ENCODE measurements around the gene PLOD3. TPM values are rescaled to one million over a fixed set of nuclear protein-coding genes. Genes with fewer than 3 reads are reported as not detected.

PLOD3 gene
- total and polyA plus RNA-seq, 2 experiments from 2014 or later = 149 to 189 TPM

- in situ Hi-C loops (cut with MboI) = no loop called here
- no peak overlapping the region for H3K4me2 ChIP-seq (ENCODE audit: unreplicated experiment)
- no peak overlapping the region for H2AFZ ChIP-seq
- no peak overlapping the region for H3K9ac ChIP-seq
- H3K9me2 ChIP-seq (ENCODE audit: insufficient read depth) = no peaks in the 10 kb centered on the region
- H3K9me3 ChIP-seq (ENCODE audit: low read depth) = no peaks in the 10 kb centered on the region
- WGBS, 2 experiments (ENCODE audit: low coverage in 1 of 2, low lambda C conversion rate in 2 of 2, missing lambda C conversion rate in 2 of 2) = 86 to 89% methylated on average over 21 of the region's 21 CpGs
- H3K36me3 ChIP-seq (ENCODE audit: low read depth) = no peaks in the 10 kb centered on the region
- H3K79me2 ChIP-seq (ENCODE audit: insufficient read depth) = no peaks in the 10 kb centered on the region
- TF ChIP-seq EZH2phosphoT487 (IDR thresholded peaks at IDR 0.05; ENCODE audit: insufficient read depth, low read depth) (no peak), EZH2 (IDR thresholded peaks at IDR 0.05; ENCODE audit: insufficient read depth, poor library complexity, severe bottlenecking) (no peak)
- no peaks in the 10 kb centered on the region for H4K20me1 ChIP-seq (ENCODE audit: insufficient read depth)
- no peaks in the 10 kb centered on the region for H3F3A ChIP-seq (ENCODE audit: insufficient read depth)
- no peak overlapping the region for H3K27ac ChIP-seq
- no peak for DNase-seq
- no peak overlapping the region for H3K4me3 ChIP-seq
- H3K4me1 ChIP-seq (ENCODE audit: insufficient read depth) = peaks cover 10% of the 10 kb centered on the region; the same call in 1 of the 2 replicates
- no peaks in the 10 kb centered on the region for H3K27me3 ChIP-seq (replicated peaks; ENCODE audit: insufficient read depth)
Observed at GRCh38 chr7:101233907-101234547, 16.6 kb upstream of the PLOD3 start.

GRCh38 chr7:101232141-101232850 is 14.9 kb upstream of the PLOD3 start:
- Histone ChIP-seq H3K4me1 (ENCODE audit: insufficient read depth) (peaks cover 1% of the 10 kb centered on the region; the same call in 1 of the 2 replicates), H3K36me3 (ENCODE audit: low read depth) (no peaks in the 10 kb centered on the region), H3K9me3 (ENCODE audit: low read depth) (no peaks in the 10 kb centered on the region), H3K27me3 (replicated peaks; ENCODE audit: insufficient read depth) (no peaks in the 10 kb centered on the region), H4K20me1 (ENCODE audit: insufficient read depth) (no peaks in the 10 kb centered on the region), H3F3A (ENCODE audit: insufficient read depth) (no peaks in the 10 kb centered on the region), H3K9me2 (ENCODE audit: insufficient read depth) (no peaks in the 10 kb centered on the region), H3K79me2 (ENCODE audit: insufficient read depth) (no peaks in the 10 kb centered on the region), H2AFZ (no peak overlapping the region), H3K4me2 (ENCODE audit: unreplicated experiment) (no peak overlapping the region), H3K9ac (no peak overlapping the region), H3K27ac (no peak overlapping the region), H3K4me3 (no peak overlapping the region)
- DNase-seq = no peak
- 20 to 26% methylated on average over 25 to 52 of the region's 52 CpGs for WGBS, 2 experiments (ENCODE audit: low coverage in 1 of 2, low lambda C conversion rate in 2 of 2, missing lambda C conversion rate in 2 of 2)
- in situ Hi-C loops (cut with MboI) = no loop called here
- no peak for TF ChIP-seq EZH2 (IDR thresholded peaks at IDR 0.05; ENCODE audit: insufficient read depth, poor library complexity, severe bottlenecking)
- no peak for TF ChIP-seq EZH2phosphoT487 (IDR thresholded peaks at IDR 0.05; ENCODE audit: insufficient read depth, low read depth)

- H3K4me3 ChIP-seq = no peak overlapping the region
- DNase-seq = no peak
- H3K4me1 ChIP-seq (ENCODE audit: insufficient read depth) = no peaks in the 10 kb centered on the region
- H2AFZ ChIP-seq = no peak overlapping the region
- no peaks in the 10 kb centered on the region for H3K9me3 ChIP-seq (ENCODE audit: low read depth)
- TF ChIP-seq EZH2phosphoT487 (IDR thresholded peaks at IDR 0.05; ENCODE audit: insufficient read depth, low read depth) (no peak), EZH2 (IDR thresholded peaks at IDR 0.05; ENCODE audit: insufficient read depth, poor library complexity, severe bottlenecking) (no peak)
- no peaks in the 10 kb centered on the region for H3K79me2 ChIP-seq (ENCODE audit: insufficient read depth)
- 71 to 78% methylated on average over 7 of the region's 7 CpGs for WGBS, 2 experiments (ENCODE audit: low coverage in 1 of 2, low lambda C conversion rate in 2 of 2, missing lambda C conversion rate in 2 of 2)
- H3F3A ChIP-seq (ENCODE audit: insufficient read depth) = no peaks in the 10 kb centered on the region
- no peaks in the 10 kb centered on the region for H4K20me1 ChIP-seq (ENCODE audit: insufficient read depth)
- no peaks in the 10 kb centered on the region for H3K9me2 ChIP-seq (ENCODE audit: insufficient read depth)
- in situ Hi-C loops (cut with MboI) = no loop called here
- no peaks in the 10 kb centered on the region for H3K27me3 ChIP-seq (replicated peaks; ENCODE audit: insufficient read depth)
- no peak overlapping the region for H3K9ac ChIP-seq
- H3K36me3 ChIP-seq (ENCODE audit: low read depth) = peaks cover 5% of the 10 kb centered on the region; the same call in 1 of the 2 replicates
- no peak overlapping the region for H3K4me2 ChIP-seq (ENCODE audit: unreplicated experiment)
- H3K27ac ChIP-seq = no peak overlapping the region
Observed at GRCh38 chr7:101231644-101232043, 14.3 kb upstream of the PLOD3 start.

- Histone ChIP-seq H3K79me2 (ENCODE audit: insufficient read depth) (peaks cover 10% of the 10 kb centered on the region), H3K4me2 (ENCODE audit: unreplicated experiment) (no peak overlapping the region), H2AFZ (no peak overlapping the region), H3K4me3 (no peak overlapping the region), H3K36me3 (ENCODE audit: low read depth) (peaks cover 14% of the 10 kb centered on the region; the same call in 1 of the 2 replicates), H3K9me3 (ENCODE audit: low read depth) (no peaks in the 10 kb centered on the region), H3F3A (ENCODE audit: insufficient read depth) (no peaks in the 10 kb centered on the region), H3K27ac (no peak overlapping the region), H4K20me1 (ENCODE audit: insufficient read depth) (no peaks in the 10 kb centered on the region), H3K4me1 (ENCODE audit: insufficient read depth) (no peaks in the 10 kb centered on the region), H3K9ac (no peak overlapping the region), H3K27me3 (replicated peaks; ENCODE audit: insufficient read depth) (no peaks in the 10 kb centered on the region), H3K9me2 (ENCODE audit: insufficient read depth) (no peaks in the 10 kb centered on the region)
- TF ChIP-seq EZH2 (IDR thresholded peaks at IDR 0.05; ENCODE audit: insufficient read depth, poor library complexity, severe bottlenecking) (no peak), EZH2phosphoT487 (IDR thresholded peaks at IDR 0.05; ENCODE audit: insufficient read depth, low read depth) (no peak)
- in situ Hi-C loops (cut with MboI) = no loop called here
- no peak for DNase-seq
- WGBS, 2 experiments (ENCODE audit: low coverage in 1 of 2, low lambda C conversion rate in 2 of 2, missing lambda C conversion rate in 2 of 2) = 42 to 45% methylated on average over 9 of the region's 9 CpGs
Observed at GRCh38 chr7:101226721-101227120, 9.3 kb upstream of the PLOD3 start.

All from GM23248 (cell line).